Chondrocyte (in vitro differentiated cells): ENCODE results near the gene NDUFS6. TPM values are rescaled to one million over a fixed set of nuclear protein-coding genes. Genes with fewer than 3 reads are reported as not detected.
A peak's percentile ranks its signal among the peaks of the same experiment; 100 is the strongest.

Experiments used
- DNase-seq: peaks from one replicate; pipeline ENCODE4 v3.0.0; 2021; ENCODE audit warnings: mixed read lengths, low spot score
- H3K27ac Mint-ChIP-seq: one replicate; pipeline ENCODE4 v1.8.0; 2021; ENCODE audit warnings: mild to moderate bottlenecking, moderate library complexity, mixed read lengths; ENCODE audit not compliant: unreplicated experiment
- H3K27me3 Mint-ChIP-seq: 2 replicates; pipeline ENCODE4 v1.8.0; 2021; ENCODE audit warnings: low read depth, mixed read lengths
- H3K36me3 Mint-ChIP-seq: 2 replicates; pipeline ENCODE4 v1.8.0; 2021; ENCODE audit warnings: low read depth, mixed read lengths
- H3K4me1 Mint-ChIP-seq: 2 replicates; pipeline ENCODE4 v1.8.0; 2021; ENCODE audit warnings: low read depth, mild to moderate bottlenecking, mixed read lengths
- H3K4me3 Mint-ChIP-seq: one replicate; pipeline ENCODE4 v1.8.0; 2021; ENCODE audit warnings: mild to moderate bottlenecking, moderate library complexity, mixed read lengths; ENCODE audit not compliant: unreplicated experiment
- H3K9me3 Mint-ChIP-seq: 2 replicates; pipeline ENCODE4 v1.8.0; 2021; ENCODE audit warnings: low read depth, mixed read lengths
- total RNA-seq: library from RNA; stranded (reverse); gene quantifications from 3 replicates; pipeline ENCODE4 v1.2.1, GENCODE V29; 2021
- TF ChIP-seq, protein P1 (sequence below): fragments of 200-600 bp; sonication (generic); IDR thresholded peaks from 2 replicates; pipeline ENCODE4 v1.5.0; 2021; ENCODE audit warnings: antibody characterized with exemption, mild to moderate bottlenecking, moderate library complexity

Gene NDUFS6
- total RNA-seq, 1 donor from 2014 or later: 25.7 TPM

DNA sequence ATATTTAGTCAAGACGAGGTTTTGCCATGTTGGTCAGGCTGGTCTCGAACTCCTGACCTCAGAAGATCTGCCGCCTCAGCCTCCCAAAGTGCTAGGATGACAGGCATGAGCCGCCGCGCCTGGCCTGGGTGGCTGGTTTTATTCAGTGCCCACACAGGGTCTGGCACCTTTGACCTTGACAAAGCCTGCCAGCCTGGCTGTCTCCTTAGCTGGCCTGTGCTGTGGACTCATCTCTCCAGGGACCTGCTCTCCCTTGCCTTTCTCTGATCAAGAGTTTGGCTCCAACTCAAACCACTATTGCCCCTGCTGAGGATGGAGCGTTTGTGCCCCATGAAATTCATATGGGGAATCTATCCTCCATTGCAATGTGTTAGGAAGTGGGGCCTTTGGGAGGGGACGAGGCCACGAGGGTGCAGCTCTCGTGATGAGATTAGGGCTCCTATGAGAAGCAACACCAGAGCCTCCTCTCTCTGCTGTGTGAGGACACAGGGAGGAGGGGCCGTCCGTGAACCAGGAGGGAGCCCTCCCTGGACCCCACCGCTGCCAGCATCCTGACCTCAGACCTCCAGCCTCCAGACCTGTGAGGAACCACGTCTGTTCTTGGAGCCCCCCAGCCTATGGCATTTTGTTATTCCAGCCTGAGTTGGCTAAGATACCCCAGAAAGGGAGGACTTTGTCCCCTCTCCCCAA lies 46.5 kb upstream of the NDUFS6 start:
- no peak for DNase-seq
- peaks cover 11% of the 10 kb centered on the region for H3K27me3 Mint-ChIP-seq
- H3K4me3 Mint-ChIP-seq: no peak overlapping the region
- TF ChIP-seq, protein P1, sequence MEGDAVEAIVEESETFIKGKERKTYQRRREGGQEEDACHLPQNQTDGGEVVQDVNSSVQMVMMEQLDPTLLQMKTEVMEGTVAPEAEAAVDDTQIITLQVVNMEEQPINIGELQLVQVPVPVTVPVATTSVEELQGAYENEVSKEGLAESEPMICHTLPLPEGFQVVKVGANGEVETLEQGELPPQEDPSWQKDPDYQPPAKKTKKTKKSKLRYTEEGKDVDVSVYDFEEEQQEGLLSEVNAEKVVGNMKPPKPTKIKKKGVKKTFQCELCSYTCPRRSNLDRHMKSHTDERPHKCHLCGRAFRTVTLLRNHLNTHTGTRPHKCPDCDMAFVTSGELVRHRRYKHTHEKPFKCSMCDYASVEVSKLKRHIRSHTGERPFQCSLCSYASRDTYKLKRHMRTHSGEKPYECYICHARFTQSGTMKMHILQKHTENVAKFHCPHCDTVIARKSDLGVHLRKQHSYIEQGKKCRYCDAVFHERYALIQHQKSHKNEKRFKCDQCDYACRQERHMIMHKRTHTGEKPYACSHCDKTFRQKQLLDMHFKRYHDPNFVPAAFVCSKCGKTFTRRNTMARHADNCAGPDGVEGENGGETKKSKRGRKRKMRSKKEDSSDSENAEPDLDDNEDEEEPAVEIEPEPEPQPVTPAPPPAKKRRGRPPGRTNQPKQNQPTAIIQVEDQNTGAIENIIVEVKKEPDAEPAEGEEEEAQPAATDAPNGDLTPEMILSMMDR: no peak
- no peaks in the 10 kb centered on the region for H3K4me1 Mint-ChIP-seq
- no peaks in the 10 kb centered on the region for H3K36me3 Mint-ChIP-seq
- peaks cover 7% of the 10 kb centered on the region for H3K9me3 Mint-ChIP-seq
- H3K27ac Mint-ChIP-seq: no peak overlapping the region

DNA sequence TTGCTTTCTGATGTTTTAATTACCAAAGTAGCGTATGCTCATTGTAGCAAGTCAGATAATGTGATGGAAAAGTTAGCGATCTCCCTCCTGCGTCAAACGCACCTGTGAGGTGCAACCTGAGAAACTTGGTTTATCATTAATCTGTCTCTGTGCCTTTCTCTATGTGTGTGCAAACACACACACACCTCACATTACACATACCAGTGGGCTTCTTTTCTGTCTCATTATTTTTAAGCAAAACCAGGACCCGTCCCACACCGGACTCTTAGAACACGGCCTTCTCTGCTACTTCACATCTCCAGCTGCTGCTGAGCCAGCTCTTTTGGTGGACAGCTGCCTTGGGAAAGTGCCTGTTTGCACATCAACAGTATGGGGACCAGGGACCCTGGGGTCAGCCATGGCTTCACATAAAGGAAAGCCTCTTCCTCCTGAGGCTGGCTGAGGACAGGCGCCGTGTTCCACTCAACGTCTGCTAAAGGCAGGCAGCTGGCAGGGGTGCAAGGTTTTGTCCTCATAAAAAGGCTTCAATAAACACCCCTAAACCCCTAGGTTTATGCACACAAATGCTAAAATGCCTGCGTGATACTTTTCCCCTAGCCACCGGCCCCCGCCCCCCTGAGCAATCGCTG lies 45.8 kb upstream of the NDUFS6 start:
- Mint-ChIP-seq H3K4me1 (no peaks in the 10 kb centered on the region), H3K27me3 (peaks cover 11% of the 10 kb centered on the region), H3K36me3 (no peaks in the 10 kb centered on the region), H3K9me3 (peaks cover 7% of the 10 kb centered on the region), H3K27ac (no peak overlapping the region), H3K4me3 (no peak overlapping the region)
- DNase-seq: no peak
- TF ChIP-seq, protein P1: no peak

DNA sequence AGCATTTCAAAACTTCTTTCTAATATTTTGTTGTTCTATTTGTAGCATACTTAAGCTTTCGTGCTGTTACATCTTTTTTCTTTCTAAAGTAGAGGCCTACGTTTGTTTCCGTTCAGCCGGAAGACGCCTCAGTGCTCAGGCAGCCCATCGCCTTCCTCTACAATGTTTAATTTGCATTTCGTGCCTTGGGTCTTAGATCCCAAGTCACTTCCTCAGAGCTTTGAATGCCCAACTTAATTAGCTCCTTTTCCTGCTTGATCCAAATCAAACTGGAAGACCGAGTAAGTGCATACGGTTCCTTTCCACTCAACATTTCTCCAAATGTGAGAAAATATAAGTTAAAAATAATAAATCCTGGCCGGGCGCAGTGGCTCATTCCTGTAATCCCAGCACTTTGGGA lies 44.7 kb upstream of the NDUFS6 start:
- TF ChIP-seq, protein P1: no peak
- peaks cover 7% of the 10 kb centered on the region for H3K9me3 Mint-ChIP-seq
- no peaks in the 10 kb centered on the region for H3K36me3 Mint-ChIP-seq
- no peak for DNase-seq
- peaks cover 12% of the 10 kb centered on the region for H3K27me3 Mint-ChIP-seq
- no peaks in the 10 kb centered on the region for H3K4me1 Mint-ChIP-seq
- H3K4me3 Mint-ChIP-seq: no peak overlapping the region
- H3K27ac Mint-ChIP-seq: no peak overlapping the region

DNA sequence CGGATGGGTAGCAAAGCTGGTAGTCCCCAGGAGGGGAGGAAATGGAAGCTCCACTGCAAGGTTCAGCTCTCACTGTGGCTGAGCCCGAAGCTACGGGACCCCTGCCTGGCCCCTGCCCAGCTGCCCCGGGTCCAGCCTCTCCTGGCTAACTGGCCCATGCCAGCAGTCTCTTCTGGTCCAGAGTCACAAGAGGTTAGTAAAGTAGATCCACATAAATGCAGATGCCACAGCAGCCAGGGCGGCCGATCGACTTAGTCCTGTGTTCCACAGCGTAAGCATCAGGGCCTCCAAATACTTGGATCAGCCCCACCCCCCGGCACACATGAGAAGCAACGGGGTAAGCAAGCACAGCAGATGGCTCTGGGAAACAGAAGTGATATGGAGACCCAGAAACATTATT lies 43.7 kb upstream of the NDUFS6 start:
- Mint-ChIP-seq H3K36me3 (no peaks in the 10 kb centered on the region), H3K4me1 (no peaks in the 10 kb centered on the region), H3K9me3 (peaks cover 7% of the 10 kb centered on the region), H3K4me3 (no peak overlapping the region), H3K27me3 (peaks cover 20% of the 10 kb centered on the region), H3K27ac (no peak overlapping the region)
- TF ChIP-seq, protein P1: no peak
- DNase-seq: peak; percentile 80

DNA sequence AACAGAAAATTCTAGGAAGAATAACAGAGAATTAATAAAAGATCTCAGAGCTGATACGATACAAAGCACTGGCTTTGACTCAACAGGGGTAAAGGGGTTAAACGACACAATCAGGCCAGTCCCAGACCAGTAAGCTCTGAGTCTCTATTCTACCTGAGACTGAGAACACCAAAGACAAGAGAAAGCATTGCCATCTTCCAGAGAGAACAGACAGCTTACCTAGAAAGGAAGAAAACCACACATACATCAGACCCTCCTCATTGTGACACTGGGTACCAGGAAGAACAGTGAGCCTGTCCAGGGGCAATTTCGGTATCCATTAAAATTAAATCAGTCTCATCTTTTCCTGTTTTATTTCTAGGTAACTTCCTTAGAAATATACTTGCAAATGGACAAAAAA lies 42.6 kb upstream of the NDUFS6 start:
- H3K4me1 Mint-ChIP-seq: no peaks in the 10 kb centered on the region
- H3K4me3 Mint-ChIP-seq: no peak overlapping the region
- H3K9me3 Mint-ChIP-seq: peaks cover 7% of the 10 kb centered on the region
- TF ChIP-seq, protein P1: no peak
- DNase-seq: no peak
- peaks cover 22% of the 10 kb centered on the region for H3K27me3 Mint-ChIP-seq
- no peak overlapping the region for H3K27ac Mint-ChIP-seq
- H3K36me3 Mint-ChIP-seq: no peaks in the 10 kb centered on the region
